Stimulated activated CD8-positive, alpha-beta memory T cell treated with anti-CD3 and anti-CD28 coated beads, Interleukin-7, amount 100 ng/mL, for 48 hours (primary cell): ENCODE results near the gene PLD4.

Experiments
- DNase-seq, 2 donors: peaks; one replicate each; pipeline ENCODE4 v3.0.0-alpha.2; 2020; ENCODE audit warnings: low read depth in 1 of 2; ENCODE audit errors: extremely low read depth in 1 of 2

The PLD4 gene

DNA sequence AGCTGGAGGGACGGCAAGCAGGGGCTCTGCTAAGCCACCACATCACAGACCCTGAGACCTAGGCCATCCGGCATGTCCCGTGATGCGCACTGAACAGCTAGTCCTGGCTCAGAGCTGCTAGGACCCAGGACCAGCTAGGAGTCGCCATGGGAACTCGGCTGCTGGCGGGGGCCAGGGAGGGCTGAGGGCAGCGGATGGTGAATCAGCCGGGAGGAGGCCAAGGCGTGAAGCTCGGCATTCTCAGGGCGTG, 48.4 kb downstream of the PLD4 start:
- no peak for DNase-seq

DNA sequence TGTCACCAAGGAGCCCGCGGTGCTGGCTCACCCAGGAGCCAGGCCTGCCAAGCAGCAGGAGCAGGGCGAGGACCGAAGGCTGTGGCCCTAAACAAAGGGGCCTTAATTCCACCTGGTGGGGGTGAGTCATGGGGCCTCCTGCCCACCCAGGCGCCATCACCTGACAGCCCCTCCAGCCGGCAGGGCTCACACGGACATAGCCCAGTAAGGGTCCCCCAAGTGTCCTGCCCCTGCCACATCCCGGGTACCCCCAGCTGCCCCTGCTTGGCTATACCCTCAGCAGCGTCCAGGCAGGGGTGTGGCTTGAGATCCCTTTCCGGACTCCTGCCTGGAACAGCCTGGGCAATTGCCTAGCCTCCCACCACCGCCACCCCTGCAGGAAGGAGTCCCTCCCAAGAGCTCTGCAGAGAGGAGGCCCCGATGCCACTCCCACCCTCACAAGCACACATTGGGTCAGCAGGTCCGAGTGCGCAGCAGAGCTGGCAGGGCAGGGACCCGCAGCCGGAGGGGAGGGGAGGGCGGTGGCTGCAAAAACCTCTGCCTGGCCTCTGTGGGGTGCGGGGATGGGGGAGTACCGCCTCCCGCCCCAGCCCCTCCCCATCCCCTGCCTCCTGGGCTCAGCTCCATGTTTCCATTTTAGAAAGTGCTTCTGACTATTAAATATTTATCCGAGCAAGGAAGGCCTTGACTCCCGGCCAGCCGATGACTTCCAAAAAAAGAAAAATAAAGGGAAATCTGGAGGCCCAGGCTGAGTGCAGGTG, 48.9 kb downstream of the PLD4 start:
- no peak for DNase-seq

GRCh38 chr14:104974146-104974541, 49.5 kb downstream of the PLD4 start:
- DNase-seq, result no peak

DNA sequence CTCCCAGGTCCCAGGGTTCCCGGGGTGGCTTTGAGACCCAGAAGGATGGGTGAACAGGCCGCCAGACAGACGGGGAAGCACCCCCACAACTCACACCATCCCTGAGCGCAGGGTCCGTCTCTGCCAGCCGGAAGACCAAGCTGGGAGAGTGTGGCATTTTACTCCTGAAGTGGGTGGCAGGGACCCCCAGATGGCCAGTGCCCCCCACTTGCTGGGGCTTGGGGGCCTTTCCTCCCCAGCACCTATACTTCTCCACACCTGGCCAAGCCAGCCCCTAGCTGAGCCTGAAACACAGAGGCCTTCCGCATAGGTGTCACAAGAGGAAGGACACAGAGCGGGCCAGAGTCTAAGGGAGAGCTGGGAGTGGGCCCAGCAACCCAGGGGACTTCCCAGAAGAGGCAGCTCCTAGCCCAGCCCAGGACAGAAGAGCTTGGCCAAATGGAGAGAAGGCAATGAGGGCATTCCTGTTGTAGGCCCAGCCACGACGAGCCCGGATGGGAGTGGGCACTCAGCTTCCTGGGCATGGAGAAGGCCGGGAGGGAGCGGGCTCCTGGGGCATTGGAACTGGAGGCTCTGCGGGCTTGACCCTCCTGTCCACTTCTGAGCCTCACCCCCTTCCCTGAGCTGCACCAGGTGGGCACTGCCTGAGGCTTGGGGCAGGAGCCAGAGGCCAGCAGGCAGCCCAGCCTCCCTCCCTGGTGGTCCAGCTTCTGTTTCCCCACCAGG, 50.1 kb downstream of the PLD4 start:
- no peak for DNase-seq

DNA sequence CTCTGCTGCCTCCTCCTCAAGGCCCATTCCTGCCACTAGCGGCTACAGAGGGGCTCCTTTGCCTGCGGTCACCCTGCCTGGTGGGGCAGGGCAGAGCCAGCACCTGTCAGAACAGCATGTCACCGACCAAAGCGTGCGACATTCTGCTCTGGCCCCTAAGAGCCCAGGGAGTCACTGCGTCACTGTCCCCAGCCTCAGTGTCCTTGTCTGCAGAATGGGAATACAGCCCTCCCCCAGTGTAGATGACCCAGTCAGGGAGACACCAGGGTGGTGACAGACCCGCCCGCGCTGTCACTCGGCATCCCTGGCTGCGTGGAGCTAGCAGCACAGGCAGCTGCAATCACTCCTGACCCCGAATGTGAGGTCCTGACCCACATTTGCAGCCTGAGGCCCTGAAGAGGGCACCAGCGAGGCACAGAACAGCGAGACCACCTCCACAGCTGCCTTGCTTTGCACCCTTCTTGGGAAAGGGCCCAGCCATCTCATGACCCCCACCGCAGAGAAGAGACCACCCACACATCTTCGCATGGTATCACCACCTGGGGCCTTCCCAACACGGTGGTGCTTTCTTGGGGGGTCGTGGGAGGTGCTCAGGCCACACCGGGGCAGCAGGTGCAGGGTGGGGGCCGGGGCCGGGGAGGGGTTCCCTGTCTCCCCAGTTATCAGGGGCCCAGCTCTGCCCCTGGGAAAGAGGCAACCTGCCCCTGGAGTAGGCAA, 51.0 kb downstream of the PLD4 start:
- DNase-seq, result no peak

GRCh38 chr14:104976198-104977007, 51.7 kb downstream of the PLD4 start:
- DNase-seq, result peak; percentile 66 to 68

GRCh38 chr14:104977008-104977680, 52.5 kb downstream of the PLD4 start:
- DNase-seq, result no peak

- peak in 1 of 2 donors; percentile 39 for DNase-seq
Observed at GRCh38 chr14:104977681-104978653, 53.3 kb downstream of the PLD4 start, which contains the start of gene AHNAK2. Gene AHNAK2 (minus strand): TSS chr14:104978374. CDS start chr14:104978237, 137 bp downstream.

DNA sequence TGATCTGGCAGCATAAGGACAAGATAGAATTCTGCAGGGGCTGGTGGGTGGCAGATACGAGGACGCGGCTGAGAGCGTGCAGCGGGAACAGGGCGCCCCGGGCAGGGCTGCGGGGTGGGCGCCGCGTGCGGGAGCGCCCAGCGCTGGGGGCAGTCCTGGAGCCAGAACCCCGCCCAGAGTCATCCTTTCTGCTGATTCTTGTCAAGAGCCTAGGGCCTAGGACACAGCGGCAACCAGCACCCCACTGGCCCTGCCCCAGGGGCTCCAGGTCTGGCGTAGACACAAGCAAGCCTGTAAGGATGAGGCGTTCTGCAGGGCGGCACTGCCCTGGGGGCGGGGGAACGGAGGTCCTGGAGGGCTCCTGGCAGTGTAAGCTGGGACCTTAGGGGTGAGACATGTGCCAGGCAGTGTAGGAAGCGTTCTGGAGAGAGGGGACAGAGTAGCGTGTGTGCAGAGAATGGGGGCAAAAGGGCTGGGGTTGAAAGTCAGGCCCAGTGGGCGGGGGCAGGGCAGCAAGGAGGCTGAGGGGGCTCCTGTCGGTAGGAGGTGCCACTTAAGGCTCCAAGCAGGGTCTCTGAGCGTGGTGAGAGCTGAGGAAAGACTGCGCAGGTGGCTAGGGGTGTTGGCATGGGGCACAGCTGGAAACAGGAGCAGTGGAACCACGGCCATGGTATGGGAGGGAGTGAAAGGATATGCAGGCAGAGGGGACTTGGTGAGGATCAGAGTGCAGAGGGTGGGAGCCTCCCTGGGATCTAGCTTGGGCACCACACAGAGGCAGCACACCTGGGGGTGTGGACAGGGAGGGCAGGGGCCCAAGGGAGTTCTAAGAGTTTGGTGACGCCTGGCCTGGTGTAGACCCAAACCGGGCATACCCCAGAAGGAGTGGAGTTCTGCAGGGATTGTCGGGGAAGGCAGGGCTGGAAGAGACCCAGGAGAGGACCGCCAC, 54.3 kb downstream of the PLD4 start:
- DNase-seq, result no peak

DNA sequence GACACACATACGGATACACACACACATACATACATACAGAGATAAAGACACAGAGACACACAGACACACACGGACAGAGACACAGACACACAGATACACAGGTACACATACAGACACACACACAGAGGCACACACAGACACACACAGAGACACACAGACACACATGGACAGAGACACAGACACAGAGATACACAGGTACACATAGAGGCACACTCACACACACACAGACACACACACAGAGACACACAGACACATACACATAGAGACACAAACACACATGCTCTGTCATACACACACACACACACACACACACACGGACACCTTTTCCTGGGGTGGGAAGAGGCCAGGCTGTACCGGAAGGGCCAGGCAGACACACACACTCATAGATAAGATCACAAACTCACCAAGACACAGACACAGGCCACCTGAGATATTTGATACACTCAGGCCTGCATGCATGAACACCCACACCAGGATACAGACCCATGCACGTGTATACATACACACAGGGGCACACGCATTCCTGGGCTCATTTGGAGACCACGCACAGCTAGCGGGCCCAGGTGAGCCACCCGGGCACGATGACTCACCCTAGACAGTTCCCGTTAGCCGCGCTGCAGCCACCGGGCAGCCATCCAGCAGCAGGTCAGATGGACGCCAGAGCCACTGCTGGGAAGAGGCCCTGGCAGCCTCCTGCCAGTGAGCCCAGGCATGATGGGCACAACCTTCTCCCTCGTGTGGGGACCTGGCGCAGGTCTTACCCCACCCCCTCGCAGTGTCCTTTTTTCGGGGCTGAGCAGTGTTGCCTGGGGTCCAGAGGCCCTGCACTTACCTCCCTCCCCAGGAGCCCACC, 55.3 kb downstream of the PLD4 start:
- DNase-seq, result no peak

GRCh38 chr14:104980611-104981531, 56.2 kb downstream of the PLD4 start:
- no peak for DNase-seq

- no peak for DNase-seq
Observed at GRCh38 chr14:104981699-104982541, 57.2 kb downstream of the PLD4 start.

DNA sequence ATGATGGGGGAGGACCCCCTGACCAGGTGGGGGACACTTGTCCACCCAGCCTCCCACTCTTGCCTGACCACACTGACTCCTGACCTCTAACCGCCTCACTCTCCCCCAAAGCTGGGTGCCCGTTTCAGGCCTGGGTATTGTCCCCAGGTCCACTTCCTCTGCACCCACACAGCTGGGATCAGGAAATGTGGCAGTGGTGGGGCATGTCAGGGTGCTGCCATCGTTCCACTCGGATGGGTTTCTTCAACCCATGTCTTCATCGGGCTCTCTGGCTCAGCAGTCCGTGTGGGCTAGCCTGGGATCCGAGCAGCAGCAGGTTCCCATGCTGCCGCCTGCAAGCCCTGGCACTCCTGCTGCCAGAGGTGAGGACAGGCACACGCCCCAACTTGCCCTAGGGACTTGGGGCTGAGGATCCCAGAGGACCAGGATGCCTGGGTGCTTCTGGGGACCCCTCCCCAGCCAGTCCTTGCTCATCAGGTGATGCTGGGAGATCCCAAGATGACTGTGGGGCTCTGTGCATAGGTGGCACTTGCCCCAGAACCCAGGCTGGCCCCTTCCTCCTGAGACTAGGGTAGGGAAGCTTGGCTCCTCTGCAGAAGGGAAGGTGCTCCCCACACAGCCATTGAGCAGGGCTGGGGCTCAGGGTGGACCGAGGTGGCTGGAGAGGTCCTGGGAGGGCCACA, 58.0 kb downstream of the PLD4 start:
- no peak for DNase-seq
